DND-41 (cell line): Measurements from ENCODE around the gene DLK1.

Experiments
- ATAC-seq: fragments of 200-7000 bp; cut with Tn5 transposase; 3 replicates; pipeline ENCODE4 v1.9.1; 2021; ENCODE audit warnings: low read depth; ENCODE audit not compliant: insufficient read depth
- DNase-seq: peaks from one replicate; pipeline ENCODE4 v3.0.0-alpha.2; 2020
- H2AFZ ChIP-seq: 2 replicates; pipeline ENCODE4 v1.6.0; 2012; ENCODE audit warnings: low read depth, low read length
- H3K27ac ChIP-seq: 2 replicates; pipeline ENCODE4 v1.5.1; 2012; ENCODE audit warnings: low read length, inconsistent platforms
- H3K27me3 ChIP-seq: fragments of 200-600 bp; sonication (generic); 2 replicates; pipeline ENCODE4 v1.6.0; 2012; ENCODE audit warnings: low read length, mild to moderate bottlenecking, inconsistent platforms; ENCODE audit not compliant: insufficient read depth, poor library complexity
- H3K36me3 ChIP-seq: 2 replicates; pipeline ENCODE4 v1.5.1; 2012; ENCODE audit warnings: low read length, inconsistent platforms; ENCODE audit not compliant: insufficient read depth
- H3K4me1 ChIP-seq: 2 replicates; pipeline ENCODE4 v1.5.1; 2012; ENCODE audit warnings: mild to moderate bottlenecking, low read length; ENCODE audit not compliant: insufficient read depth
- H3K4me2 ChIP-seq: 2 replicates; pipeline ENCODE4 v1.6.0; 2012; ENCODE audit warnings: mild to moderate bottlenecking, moderate library complexity, low read length, inconsistent platforms; ENCODE audit not compliant: insufficient read depth
- H3K4me3 ChIP-seq, 2 experiments: fragments of 200-600 bp in 1 of 2; shearing (Covaris generic) in 1 of 2; 2 replicates each; pipeline ENCODE4 v1.5.1; 2012 to 2016; ENCODE audit warnings: inconsistent platforms in 2 of 2, low read length in 2 of 2, mild to moderate bottlenecking in 2 of 2, low read depth in 1 of 2, moderate library complexity in 1 of 2
- H3K79me2 ChIP-seq: 2 replicates; pipeline ENCODE4 v1.6.0; 2012; ENCODE audit warnings: low read length, inconsistent platforms; ENCODE audit not compliant: insufficient read depth
- H3K9ac ChIP-seq: 2 replicates; pipeline ENCODE4 v1.6.0; 2012; ENCODE audit warnings: low read depth, mild to moderate bottlenecking, inconsistent platforms, low read length, moderate library complexity
- H3K9me3 ChIP-seq: 2 replicates; pipeline ENCODE4 v1.5.1; 2012; ENCODE audit warnings: low read length, moderate library complexity, mild to moderate bottlenecking, inconsistent platforms; ENCODE audit not compliant: insufficient read depth, severe bottlenecking
- H4K20me1 ChIP-seq: 2 replicates; pipeline ENCODE4 v1.6.0; 2012; ENCODE audit warnings: low read length; ENCODE audit not compliant: insufficient read depth
- EZH2 ChIP-seq: IDR thresholded peaks from 3 replicates; pipeline ENCODE4 v1.6.1; 2012; ENCODE audit warnings: borderline replicate concordance, low read depth, mild to moderate bottlenecking, moderate library complexity, low read length, inconsistent platforms; ENCODE audit not compliant: severe bottlenecking
- TF ChIP-seq, protein P1 (sequence below): IDR thresholded peaks from 2 replicates; pipeline ENCODE4 v1.5.1; 2012; ENCODE audit warnings: borderline replicate concordance, low read length, moderate library complexity, mild to moderate bottlenecking; ENCODE audit not compliant: poor library complexity, severe bottlenecking; ENCODE audit errors: extremely low read depth

Gene DLK1

DNA sequence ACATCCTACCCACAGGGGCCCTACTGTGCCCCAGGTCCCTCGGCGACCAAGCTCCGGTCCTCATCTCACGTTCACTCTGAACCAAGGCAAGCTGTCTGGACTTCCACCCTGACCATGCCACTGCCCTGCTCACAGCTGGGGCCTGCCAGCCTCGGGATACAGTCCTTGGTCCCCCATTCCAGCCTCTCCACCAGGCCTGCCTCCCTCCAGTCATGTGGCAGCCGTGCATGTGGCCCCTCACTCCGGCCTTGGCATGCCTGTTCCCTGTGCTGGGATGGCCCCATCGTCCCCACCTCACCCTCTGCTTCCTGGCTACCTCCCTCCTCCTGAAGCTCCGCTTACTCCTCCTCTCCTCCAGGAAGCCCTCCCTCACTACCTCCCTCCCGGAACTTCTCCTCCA lies 38.6 kb upstream of the DLK1 start:
- H4K20me1 ChIP-seq, result no peaks in the 10 kb centered on the region
- TF ChIP-seq, protein P1, sequence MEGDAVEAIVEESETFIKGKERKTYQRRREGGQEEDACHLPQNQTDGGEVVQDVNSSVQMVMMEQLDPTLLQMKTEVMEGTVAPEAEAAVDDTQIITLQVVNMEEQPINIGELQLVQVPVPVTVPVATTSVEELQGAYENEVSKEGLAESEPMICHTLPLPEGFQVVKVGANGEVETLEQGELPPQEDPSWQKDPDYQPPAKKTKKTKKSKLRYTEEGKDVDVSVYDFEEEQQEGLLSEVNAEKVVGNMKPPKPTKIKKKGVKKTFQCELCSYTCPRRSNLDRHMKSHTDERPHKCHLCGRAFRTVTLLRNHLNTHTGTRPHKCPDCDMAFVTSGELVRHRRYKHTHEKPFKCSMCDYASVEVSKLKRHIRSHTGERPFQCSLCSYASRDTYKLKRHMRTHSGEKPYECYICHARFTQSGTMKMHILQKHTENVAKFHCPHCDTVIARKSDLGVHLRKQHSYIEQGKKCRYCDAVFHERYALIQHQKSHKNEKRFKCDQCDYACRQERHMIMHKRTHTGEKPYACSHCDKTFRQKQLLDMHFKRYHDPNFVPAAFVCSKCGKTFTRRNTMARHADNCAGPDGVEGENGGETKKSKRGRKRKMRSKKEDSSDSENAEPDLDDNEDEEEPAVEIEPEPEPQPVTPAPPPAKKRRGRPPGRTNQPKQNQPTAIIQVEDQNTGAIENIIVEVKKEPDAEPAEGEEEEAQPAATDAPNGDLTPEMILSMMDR, result no peak
- TF ChIP-seq EZH2, result no peak
- no peak overlapping the region for H3K27ac ChIP-seq
- no peaks in the 10 kb centered on the region for H3K36me3 ChIP-seq
- peaks cover 7% of the 10 kb centered on the region for H3K27me3 ChIP-seq
- no peak overlapping the region for H3K4me3 ChIP-seq
- no peaks in the 10 kb centered on the region for H3K79me2 ChIP-seq
- no peak overlapping the region for H2AFZ ChIP-seq
- DNase-seq (no peak), ATAC-seq (no peak)
- no peaks in the 10 kb centered on the region for H3K4me1 ChIP-seq
- H3K9ac ChIP-seq, result no peak overlapping the region
- no peaks in the 10 kb centered on the region for H3K9me3 ChIP-seq
- no peak overlapping the region for H3K4me2 ChIP-seq

DNA sequence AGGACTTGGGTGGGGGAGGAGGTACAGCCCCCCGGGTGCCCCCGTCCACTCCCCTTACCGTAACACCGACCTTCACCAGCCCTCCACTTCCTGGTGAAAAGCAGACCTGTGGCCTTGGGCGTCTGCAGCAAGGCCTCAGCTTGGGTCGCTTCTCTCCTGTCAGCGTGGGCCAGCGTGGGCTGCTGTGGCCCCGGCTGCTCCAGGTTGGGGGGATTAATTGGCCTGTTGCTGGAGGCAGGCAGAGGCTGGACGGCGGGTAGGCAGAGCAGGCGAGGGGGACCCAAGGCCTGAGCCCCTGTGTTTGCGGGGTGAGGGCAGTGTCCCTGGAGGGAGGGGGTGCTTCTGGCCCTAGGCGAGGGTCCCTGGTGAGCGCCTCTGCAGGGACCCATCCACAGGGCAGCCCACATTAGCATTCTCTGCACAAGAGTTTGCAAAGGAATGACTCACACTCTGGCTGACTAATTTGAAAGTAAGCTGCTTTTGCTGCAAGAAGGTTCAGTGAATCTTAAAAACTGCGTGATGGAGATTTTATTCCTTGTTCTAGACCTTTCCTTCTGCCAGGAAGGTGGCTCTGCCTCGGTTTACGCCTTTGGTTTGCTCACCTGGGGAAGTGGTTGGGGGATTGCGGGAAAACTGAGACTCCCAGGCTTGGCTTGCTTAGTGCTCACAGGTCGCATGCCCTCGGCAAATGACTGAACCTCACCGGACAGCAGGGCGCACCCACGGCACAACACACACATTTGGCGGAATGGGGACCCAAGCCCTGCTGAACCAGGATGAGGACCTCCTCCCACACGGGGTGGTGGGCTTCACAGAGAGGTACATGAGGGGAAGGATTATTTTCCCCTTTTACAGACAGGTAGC lies 37.9 kb upstream of the DLK1 start:
- no peak overlapping the region for H3K9ac ChIP-seq
- H3K4me3 ChIP-seq, result no peak overlapping the region
- no peak for ATAC-seq
- no peaks in the 10 kb centered on the region for H3K4me1 ChIP-seq
- H2AFZ ChIP-seq, result no peak overlapping the region
- no peaks in the 10 kb centered on the region for H3K79me2 ChIP-seq
- peaks cover 7% of the 10 kb centered on the region for H3K27me3 ChIP-seq
- H3K36me3 ChIP-seq, result no peaks in the 10 kb centered on the region
- no peaks in the 10 kb centered on the region for H4K20me1 ChIP-seq
- H3K4me2 ChIP-seq, result no peak overlapping the region
- TF ChIP-seq, protein P1, result no peak
- TF ChIP-seq EZH2, result no peak
- H3K9me3 ChIP-seq, result no peaks in the 10 kb centered on the region
- no peak for DNase-seq
- H3K27ac ChIP-seq, result no peak overlapping the region

DNA sequence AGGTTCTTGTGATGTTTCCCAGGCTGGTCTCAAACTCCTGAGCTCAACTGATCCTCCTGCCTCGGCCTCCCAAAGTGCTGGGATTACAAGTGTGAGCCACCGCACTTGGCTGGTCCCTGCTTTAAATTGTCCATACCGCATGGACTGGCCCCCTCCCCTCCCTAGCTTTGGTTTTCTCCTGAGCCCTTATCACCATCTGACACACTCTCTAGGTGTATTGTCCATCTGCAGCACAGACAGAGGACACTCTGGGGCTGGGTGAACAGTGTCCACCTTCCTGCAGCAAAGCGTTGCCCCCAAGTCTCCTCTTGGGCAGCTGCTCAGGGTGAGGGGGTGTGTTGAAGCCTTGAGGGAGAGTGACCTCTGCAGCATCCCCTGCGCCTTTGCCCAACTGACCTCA lies 36.0 kb upstream of the DLK1 start:
- Histone ChIP-seq H3K4me1 (no peaks in the 10 kb centered on the region), H3K27ac (no peak overlapping the region), H3K9ac (no peak overlapping the region), H3K9me3 (no peaks in the 10 kb centered on the region), H3K27me3 (peaks cover 9% of the 10 kb centered on the region), H3K4me2 (no peak overlapping the region), H3K79me2 (no peaks in the 10 kb centered on the region), H4K20me1 (peaks cover 2% of the 10 kb centered on the region; the same call in 1 of the 2 replicates), H3K4me3 (no peak overlapping the region), H3K36me3 (no peaks in the 10 kb centered on the region), H2AFZ (no peak overlapping the region)
- DNase-seq, result no peak
- no peak for ATAC-seq
- no peak for TF ChIP-seq EZH2
- TF ChIP-seq, protein P1, result no peak
